ENCODE data around the gene SENP3.

Gene SENP3

GRCh38 chr17:7557147-7557764 lies 4.5 kb upstream of the SENP3 start:
- no peak for DNase-seq

- DNase-seq: no peak
These were observed 3.8 kb upstream of the SENP3 start for GRCh38 chr17:7557775-7558543.

GRCh38 chr17:7558544-7559319 lies 3.0 kb upstream of the SENP3 start, which contains the start of gene TNFSF13:
Gene TNFSF13, plus strand, starts transcription at chr17:7558750. Its CDS starts 290 bp downstream, at chr17:7559040.
- no peak for DNase-seq

- DNase-seq: no peak
These were observed 2.2 kb upstream of the SENP3 start for GRCh38 chr17:7559320-7560171.

GRCh38 chr17:7560172-7561027 lies 1.3 kb upstream of the SENP3 start:
- DNase-seq: peak in 1 of 4 experiments; percentile 23

GRCh38 chr17:7561028-7561575 lies 617 bp upstream of the SENP3 start:
- DNase-seq: peak; percentile 59 to 71 (median 63)

GRCh38 chr17:7562208-7562605 lies 488 bp downstream of the SENP3 start:
- no peak for DNase-seq

GRCh38 chr17:7563115-7563869 lies 1.6 kb downstream of the SENP3 start:
- no peak for DNase-seq

GRCh38 chr17:7569571-7569970 lies 7.9 kb downstream of the SENP3 start:
- DNase-seq: no peak

- DNase-seq: no peak
These were observed 8.6 kb downstream of the SENP3 start for GRCh38 chr17:7570351-7570750.

- DNase-seq: no peak
These were observed 10.5 kb downstream of the SENP3 start for GRCh38 chr17:7572338-7572587.

GRCh38 chr17:7572588-7573323 lies 11.0 kb downstream of the SENP3 start:
- DNase-seq: peak; percentile 97 to 99 (median 99)

GRCh38 chr17:7573324-7574080 lies 11.8 kb downstream of the SENP3 start:
- DNase-seq: peak; percentile 79 to 92 (median 86)

- DNase-seq: no peak
These were observed 12.6 kb downstream of the SENP3 start for GRCh38 chr17:7574176-7574953.

- DNase-seq: no peak
These were observed 13.8 kb downstream of the SENP3 start for GRCh38 chr17:7575481-7575883.

- no peak for DNase-seq
These were observed 14.2 kb downstream of the SENP3 start for GRCh38 chr17:7575959-7576358.

GRCh38 chr17:7576432-7576937 lies 14.8 kb downstream of the SENP3 start:
- no peak for DNase-seq
